Measurements from ENCODE around the gene WWC2.

Gene WWC2

DNA sequence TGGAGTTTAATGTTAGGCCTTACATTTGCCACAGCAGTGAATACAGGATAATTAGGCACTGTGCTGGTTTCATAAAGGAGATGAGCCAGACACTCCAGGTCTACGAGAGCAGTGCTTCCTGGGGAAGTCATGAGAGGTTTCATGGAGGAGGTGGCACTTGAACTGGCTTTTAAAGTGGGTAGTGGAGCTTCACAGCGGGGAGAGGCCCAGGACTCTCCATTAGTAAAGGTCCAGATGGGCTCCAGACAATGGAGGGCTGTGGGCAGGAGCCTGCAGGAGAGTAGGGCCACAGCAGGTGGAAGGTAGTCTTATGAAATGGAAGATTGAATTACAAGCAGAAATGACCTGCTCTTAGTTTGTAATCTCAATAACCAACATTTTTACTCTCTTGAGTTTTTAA, 192.0 kb downstream of the WWC2 start:
- H3K9me3 ChIP-seq (ENCODE audit: severe bottlenecking), result no peaks in the 10 kb centered on the region
- DNase-seq, result no peak
- no peaks in the 10 kb centered on the region for H3K27me3 ChIP-seq (ENCODE audit: insufficient read depth, low read depth, severe bottlenecking)
- no peak overlapping the region for H3K27ac ChIP-seq
- TF ChIP-seq, protein P1, sequence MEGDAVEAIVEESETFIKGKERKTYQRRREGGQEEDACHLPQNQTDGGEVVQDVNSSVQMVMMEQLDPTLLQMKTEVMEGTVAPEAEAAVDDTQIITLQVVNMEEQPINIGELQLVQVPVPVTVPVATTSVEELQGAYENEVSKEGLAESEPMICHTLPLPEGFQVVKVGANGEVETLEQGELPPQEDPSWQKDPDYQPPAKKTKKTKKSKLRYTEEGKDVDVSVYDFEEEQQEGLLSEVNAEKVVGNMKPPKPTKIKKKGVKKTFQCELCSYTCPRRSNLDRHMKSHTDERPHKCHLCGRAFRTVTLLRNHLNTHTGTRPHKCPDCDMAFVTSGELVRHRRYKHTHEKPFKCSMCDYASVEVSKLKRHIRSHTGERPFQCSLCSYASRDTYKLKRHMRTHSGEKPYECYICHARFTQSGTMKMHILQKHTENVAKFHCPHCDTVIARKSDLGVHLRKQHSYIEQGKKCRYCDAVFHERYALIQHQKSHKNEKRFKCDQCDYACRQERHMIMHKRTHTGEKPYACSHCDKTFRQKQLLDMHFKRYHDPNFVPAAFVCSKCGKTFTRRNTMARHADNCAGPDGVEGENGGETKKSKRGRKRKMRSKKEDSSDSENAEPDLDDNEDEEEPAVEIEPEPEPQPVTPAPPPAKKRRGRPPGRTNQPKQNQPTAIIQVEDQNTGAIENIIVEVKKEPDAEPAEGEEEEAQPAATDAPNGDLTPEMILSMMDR (IDR thresholded peaks at IDR 0.05; ENCODE audit: low read depth, low read length), result no peak
- no peak overlapping the region for H3K4me3 ChIP-seq (ENCODE audit: low read depth, low read length)
- H3K36me3 ChIP-seq, result peaks cover 3% of the 10 kb centered on the region; the same call in 1 of the 2 replicates

DNA sequence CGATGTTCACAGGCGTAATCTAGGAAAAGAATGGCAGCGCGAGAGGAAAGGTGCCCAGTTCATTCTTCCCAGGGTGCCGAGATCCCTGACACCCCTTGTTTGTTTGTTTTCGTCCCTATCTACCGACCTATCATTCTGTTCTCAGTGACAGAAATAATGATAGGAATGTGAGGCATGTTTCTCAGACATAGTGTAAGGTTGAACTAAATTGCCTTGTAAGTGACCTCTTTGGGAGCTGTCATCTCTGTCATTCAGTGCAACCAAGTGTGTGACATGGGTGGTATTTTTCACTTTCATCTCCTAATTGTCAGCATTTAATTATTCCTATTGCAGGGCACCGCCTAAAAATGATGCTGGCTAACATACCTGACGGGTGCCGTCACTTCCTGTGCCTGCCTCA, 196.7 kb downstream of the WWC2 start:
- Histone ChIP-seq H3K27me3 (ENCODE audit: insufficient read depth, low read depth, severe bottlenecking) (no peaks in the 10 kb centered on the region), H3K36me3 (no peaks in the 10 kb centered on the region), H3K27ac (no peak overlapping the region), H3K9me3 (ENCODE audit: severe bottlenecking) (no peaks in the 10 kb centered on the region), H3K4me3 (ENCODE audit: low read depth, low read length) (no peak overlapping the region)
- TF ChIP-seq, protein P1 (IDR thresholded peaks at IDR 0.05; ENCODE audit: low read depth, low read length), result no peak
- DNase-seq, result no peak

DNA sequence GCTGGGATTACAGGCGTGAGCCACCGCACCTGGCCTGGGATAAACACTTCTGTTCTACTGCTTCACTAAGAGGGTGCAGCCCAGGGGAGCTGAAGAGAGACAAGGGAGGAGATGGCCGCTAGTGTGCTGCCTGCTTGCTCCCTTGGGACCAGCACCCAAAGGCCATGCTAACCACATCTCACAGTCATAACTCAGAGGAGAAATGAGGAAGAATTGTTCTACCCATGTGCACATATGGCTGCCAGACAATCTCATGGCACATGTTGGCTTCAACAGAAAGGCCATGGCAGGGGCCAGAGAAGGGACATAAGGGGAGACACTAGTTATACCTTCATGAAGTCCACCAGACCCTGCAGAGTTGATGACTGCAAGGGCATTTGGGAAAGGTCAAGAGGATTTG, 198.6 kb downstream of the WWC2 start:
- TF ChIP-seq, protein P1 (IDR thresholded peaks at IDR 0.05; ENCODE audit: low read depth, low read length), result no peak
- no peaks in the 10 kb centered on the region for H3K27me3 ChIP-seq (ENCODE audit: insufficient read depth, low read depth, severe bottlenecking)
- no peak for DNase-seq
- no peak overlapping the region for H3K4me3 ChIP-seq (ENCODE audit: low read depth, low read length)
- no peaks in the 10 kb centered on the region for H3K9me3 ChIP-seq (ENCODE audit: severe bottlenecking)
- no peak overlapping the region for H3K27ac ChIP-seq
- no peaks in the 10 kb centered on the region for H3K36me3 ChIP-seq

DNA sequence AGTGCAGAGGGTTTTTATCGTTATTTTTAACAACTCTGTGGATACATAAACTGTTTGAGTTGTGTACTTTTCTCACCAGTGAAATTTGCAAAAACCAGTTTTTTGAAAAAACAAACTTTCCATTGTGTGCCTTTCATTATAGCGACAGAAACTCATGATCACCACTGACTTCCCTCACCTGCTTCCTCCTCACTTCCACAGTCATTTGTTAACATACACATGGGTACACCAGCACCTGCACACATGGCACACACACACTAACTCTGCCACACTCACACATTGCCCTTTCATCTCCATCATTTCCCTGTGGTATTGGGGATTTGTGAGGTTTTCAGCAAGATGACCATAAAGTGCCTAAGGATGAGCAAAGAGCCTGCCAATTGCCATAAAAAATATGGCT, 200.4 kb downstream of the WWC2 start:
- Histone ChIP-seq H3K27me3 (ENCODE audit: insufficient read depth, low read depth, severe bottlenecking) (no peaks in the 10 kb centered on the region), H3K4me3 (ENCODE audit: low read depth, low read length) (no peak overlapping the region), H3K36me3 (no peaks in the 10 kb centered on the region), H3K9me3 (ENCODE audit: severe bottlenecking) (no peaks in the 10 kb centered on the region), H3K27ac (no peak overlapping the region)
- DNase-seq, result no peak
- TF ChIP-seq, protein P1 (IDR thresholded peaks at IDR 0.05; ENCODE audit: low read depth, low read length), result no peak

DNA sequence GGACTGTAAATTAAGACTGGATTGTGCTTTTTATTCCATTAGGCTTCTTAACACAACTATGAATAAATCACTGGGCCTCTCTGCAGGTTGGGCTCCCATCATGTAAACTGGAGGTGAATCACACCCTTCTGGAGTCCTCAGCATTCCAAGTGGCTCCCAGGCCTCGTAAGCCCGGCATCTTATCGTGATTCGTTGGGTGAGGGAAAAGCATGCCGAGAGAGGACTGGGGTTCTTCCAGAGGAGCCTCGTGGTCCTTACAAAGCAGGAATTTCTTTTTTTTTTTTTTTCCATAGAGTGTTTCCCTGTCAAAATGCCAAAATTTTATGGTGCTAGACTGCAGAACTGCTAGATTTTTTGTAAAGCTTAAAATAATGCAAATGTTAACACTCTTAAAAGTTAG, 201.0 kb downstream of the WWC2 start:
- Histone ChIP-seq H3K27ac (no peak overlapping the region), H3K9me3 (ENCODE audit: severe bottlenecking) (no peaks in the 10 kb centered on the region), H3K27me3 (ENCODE audit: insufficient read depth, low read depth, severe bottlenecking) (no peaks in the 10 kb centered on the region), H3K36me3 (no peaks in the 10 kb centered on the region), H3K4me3 (ENCODE audit: low read depth, low read length) (no peak overlapping the region)
- TF ChIP-seq, protein P1 (IDR thresholded peaks at IDR 0.05; ENCODE audit: low read depth, low read length), result no peak
- no peak for DNase-seq

DNA sequence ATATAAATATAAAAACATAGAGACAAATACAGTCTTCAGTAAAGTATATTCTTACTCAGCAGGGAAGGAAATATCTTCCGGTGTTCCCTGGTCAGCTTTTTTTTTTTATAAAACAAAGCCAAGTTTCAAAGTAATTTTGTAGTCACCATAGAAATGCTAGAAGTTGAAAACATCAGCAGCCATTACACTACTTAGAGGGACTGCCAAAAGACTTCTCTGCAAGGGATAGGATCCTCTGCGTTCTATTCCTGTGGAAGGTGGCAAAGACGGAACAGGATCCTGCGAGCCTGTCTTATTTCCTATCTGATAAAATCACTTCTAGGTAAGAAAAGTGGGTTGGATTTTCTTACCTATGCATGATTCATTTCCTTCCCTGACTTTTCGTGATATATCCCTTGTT, 201.6 kb downstream of the WWC2 start:
- DNase-seq, result no peak
- no peaks in the 10 kb centered on the region for H3K9me3 ChIP-seq (ENCODE audit: severe bottlenecking)
- TF ChIP-seq, protein P1 (IDR thresholded peaks at IDR 0.05; ENCODE audit: low read depth, low read length), result no peak
- H3K4me3 ChIP-seq (ENCODE audit: low read depth, low read length), result no peak overlapping the region
- H3K36me3 ChIP-seq, result no peaks in the 10 kb centered on the region
- no peaks in the 10 kb centered on the region for H3K27me3 ChIP-seq (ENCODE audit: insufficient read depth, low read depth, severe bottlenecking)
- no peak overlapping the region for H3K27ac ChIP-seq
